ENCODE measurements around the gene ZFR2. TPM values are rescaled to one million over a fixed set of nuclear protein-coding genes. Genes with fewer than 3 reads are reported as not detected.

The ZFR2 gene
- total RNA-seq, 1 donor from 2014 or later = not detected

- DNase-seq (ENCODE audit: extremely low spot score in 2 of 2) = no peak
- Histone ChIP-seq H3K27me3 (no peaks in the 10 kb centered on the region), H3K4me3 (peak overlapping the region in 1 of 2 donors; percentile 6), H3K27ac (no peak overlapping the region), H3K36me3 (no peaks in the 10 kb centered on the region), H3K9me3 (no peaks in the 10 kb centered on the region), H3K4me1 (peaks cover 12% of the 10 kb centered on the region)
- TF ChIP-seq POLR2AphosphoS5 (IDR thresholded peaks at IDR 0.05; ENCODE audit: insufficient read depth in 1 of 2, low read depth in 1 of 2) (peak in 1 of 2 donors; percentile 18), POLR2A (IDR thresholded peaks at IDR 0.05) (no peak), CTCF (IDR thresholded peaks at IDR 0.05) (no peak)
- intact Hi-C loops (cut with DNase I) = no loop called here
Observed at GRCh38 chr19:3801412-3802096, 67.3 kb downstream of the ZFR2 start.

- intact Hi-C loops (cut with DNase I) = no loop called here
- Histone ChIP-seq H3K27me3 (no peaks in the 10 kb centered on the region), H3K9me3 (no peaks in the 10 kb centered on the region), H3K36me3 (no peaks in the 10 kb centered on the region), H3K4me3 (peak overlapping the region in 1 of 2 donors; percentile 6), H3K4me1 (peaks cover 12% of the 10 kb centered on the region), H3K27ac (no peak overlapping the region)
- no peak for TF ChIP-seq POLR2AphosphoS5 (IDR thresholded peaks at IDR 0.05; ENCODE audit: insufficient read depth in 1 of 2, low read depth in 1 of 2)
- TF ChIP-seq CTCF (IDR thresholded peaks at IDR 0.05) = no peak
- TF ChIP-seq POLR2A (IDR thresholded peaks at IDR 0.05) = no peak
- no peak for DNase-seq (ENCODE audit: extremely low spot score in 2 of 2)
Observed at GRCh38 chr19:3800996-3801395, 67.8 kb downstream of the ZFR2 start.

GRCh38 chr19:3798137-3798536, 70.7 kb downstream of the ZFR2 start:
- intact Hi-C loops (cut with DNase I) = no loop called here
- Histone ChIP-seq H3K27me3 (no peaks in the 10 kb centered on the region), H3K27ac (no peak overlapping the region), H3K4me3 (no peak overlapping the region), H3K4me1 (peaks cover 12% of the 10 kb centered on the region), H3K9me3 (no peaks in the 10 kb centered on the region), H3K36me3 (no peaks in the 10 kb centered on the region)
- no peak for TF ChIP-seq POLR2AphosphoS5 (IDR thresholded peaks at IDR 0.05; ENCODE audit: insufficient read depth in 1 of 2, low read depth in 1 of 2)
- TF ChIP-seq POLR2A (IDR thresholded peaks at IDR 0.05) = no peak
- no peak for TF ChIP-seq CTCF (IDR thresholded peaks at IDR 0.05)
- DNase-seq (ENCODE audit: extremely low spot score in 2 of 2) = no peak

- Histone ChIP-seq H3K27ac (no peak overlapping the region), H3K36me3 (no peaks in the 10 kb centered on the region), H3K9me3 (no peaks in the 10 kb centered on the region), H3K4me3 (no peak overlapping the region), H3K4me1 (peaks cover 5% of the 10 kb centered on the region), H3K27me3 (no peaks in the 10 kb centered on the region)
- no peak for TF ChIP-seq POLR2AphosphoS5 (IDR thresholded peaks at IDR 0.05; ENCODE audit: insufficient read depth in 1 of 2, low read depth in 1 of 2)
- no peak for DNase-seq (ENCODE audit: extremely low spot score in 2 of 2)
- intact Hi-C loops (cut with DNase I) = no loop called here
Observed at GRCh38 chr19:3796358-3796757, 72.5 kb downstream of the ZFR2 start.

- Histone ChIP-seq H3K36me3 (no peaks in the 10 kb centered on the region), H3K27me3 (no peaks in the 10 kb centered on the region), H3K4me1 (no peaks in the 10 kb centered on the region), H3K4me3 (no peak overlapping the region), H3K27ac (no peak overlapping the region), H3K9me3 (no peaks in the 10 kb centered on the region)
- intact Hi-C loops (cut with DNase I) = no loop called here
- no peak for DNase-seq (ENCODE audit: extremely low spot score in 2 of 2)
- no peak for TF ChIP-seq POLR2AphosphoS5 (IDR thresholded peaks at IDR 0.05; ENCODE audit: insufficient read depth in 1 of 2, low read depth in 1 of 2)
- TF ChIP-seq POLR2A (IDR thresholded peaks at IDR 0.05) = no peak
- no peak for TF ChIP-seq CTCF (IDR thresholded peaks at IDR 0.05)
Observed at GRCh38 chr19:3793799-3794198, 75.0 kb downstream of the ZFR2 start.
